CD4-positive, alpha-beta T cell treated with Interleukin-4 for 4 hours (primary cell): Measurements from ENCODE around the gene KCNJ2.

Source experiments
- DNase-seq: peaks from one replicate; pipeline ENCODE4 v3.0.0-alpha.2; 2020

KCNJ2 gene

GRCh38 chr17:70159980-70160379 lies 9.4 kb upstream of the KCNJ2 start:
- DNase-seq, result no peak

- no peak for DNase-seq
Measured at GRCh38 chr17:70161519-70161918, 7.8 kb upstream of the KCNJ2 start.

GRCh38 chr17:70165383-70165782 lies 3.9 kb upstream of the KCNJ2 start:
- no peak for DNase-seq

GRCh38 chr17:70166615-70167014 lies 2.7 kb upstream of the KCNJ2 start:
- no peak for DNase-seq

GRCh38 chr17:70168044-70168976 lies 1.0 kb upstream of the KCNJ2 start:
- no peak for DNase-seq

GRCh38 chr17:70169709-70170597 lies 621 bp downstream of the KCNJ2 start:
- DNase-seq, result no peak

- DNase-seq, result no peak
Measured at GRCh38 chr17:70171159-70171558, 1.8 kb downstream of the KCNJ2 start.

GRCh38 chr17:70172449-70172848 lies 3.1 kb downstream of the KCNJ2 start:
- no peak for DNase-seq

GRCh38 chr17:70172923-70173322 lies 3.6 kb downstream of the KCNJ2 start:
- DNase-seq, result no peak

GRCh38 chr17:70173681-70174080 lies 4.3 kb downstream of the KCNJ2 start:
- DNase-seq, result no peak

GRCh38 chr17:70181376-70181775 lies 12.0 kb downstream of the KCNJ2 start:
- no peak for DNase-seq

- no peak for DNase-seq
Measured at GRCh38 chr17:70181866-70182265, 12.5 kb downstream of the KCNJ2 start.

GRCh38 chr17:70183508-70183907 lies 14.2 kb downstream of the KCNJ2 start:
- no peak for DNase-seq

GRCh38 chr17:70184207-70184606 lies 14.9 kb downstream of the KCNJ2 start:
- DNase-seq, result no peak

GRCh38 chr17:70184770-70185169 lies 15.4 kb downstream of the KCNJ2 start:
- no peak for DNase-seq

GRCh38 chr17:70185285-70185684 lies 16.0 kb downstream of the KCNJ2 start:
- no peak for DNase-seq

GRCh38 chr17:70187383-70187782 lies 18.1 kb downstream of the KCNJ2 start:
- no peak for DNase-seq

- no peak for DNase-seq
Measured at GRCh38 chr17:70190959-70191805, 21.9 kb downstream of the KCNJ2 start.

GRCh38 chr17:70195091-70195490 lies 25.8 kb downstream of the KCNJ2 start:
- DNase-seq, result no peak

GRCh38 chr17:70201872-70202419 lies 32.6 kb downstream of the KCNJ2 start:
- DNase-seq, result no peak

- DNase-seq, result no peak
Measured at GRCh38 chr17:70202840-70203239, 33.5 kb downstream of the KCNJ2 start.

GRCh38 chr17:70204431-70204830 lies 35.1 kb downstream of the KCNJ2 start:
- no peak for DNase-seq

- DNase-seq, result peak; percentile 6
Measured at GRCh38 chr17:70205401-70205800, 36.1 kb downstream of the KCNJ2 start.
